ENCODE results near the gene RASAL2.

DNA sequence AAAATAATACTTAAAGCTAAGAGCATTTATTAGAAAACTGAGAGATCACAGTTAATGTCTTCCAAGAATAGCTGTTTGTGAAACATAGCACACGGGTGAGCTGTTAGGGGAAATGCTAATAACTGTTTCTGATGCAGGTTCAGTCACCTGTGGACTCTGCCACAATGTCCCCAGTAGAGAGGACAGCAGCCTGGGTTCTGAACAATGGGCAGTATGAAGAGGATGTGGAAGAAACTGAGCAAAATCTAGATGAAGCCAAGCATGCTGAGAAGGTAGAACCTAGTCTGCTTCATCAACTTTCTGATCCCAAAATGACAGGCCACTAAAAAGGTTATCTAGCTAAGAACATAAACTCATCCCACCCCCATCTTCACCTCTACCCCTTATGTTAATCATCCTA, 370.2 kb downstream of the RASAL2 start:
- TF ChIP-seq MECOM (CRISPR knock-in tag; IDR thresholded peaks at IDR 0.05) (no peak), TAF1 (IDR thresholded peaks at IDR 0.05; ENCODE audit: control insufficient read depth, extremely low read depth, insufficient read depth, low read length, severe bottlenecking) (no peak), DACH1 (IDR thresholded peaks at IDR 0.05; ENCODE audit: partially characterized antibody) (no peak), MAFK (IDR thresholded peaks at IDR 0.05; ENCODE audit: low read length) (no peak), SETDB1 (IDR thresholded peaks at IDR 0.05; ENCODE audit: low read length) (no peak), TRIM28 (IDR thresholded peaks at IDR 0.05) (no peak), RBM14 (IDR thresholded peaks at IDR 0.05; ENCODE audit: borderline replicate concordance, insufficient read depth, low read depth, low read length) (no peak), EGR1 (conservative IDR thresholded peaks at IDR 0.05) (no peak), TAF9B (IDR thresholded peaks at IDR 0.05; ENCODE audit: partially characterized antibody) (no peak), SPI1 (IDR thresholded peaks at IDR 0.05; ENCODE audit: borderline replicate concordance, low read depth, low read length) (no peak), KDM1A (IDR thresholded peaks at IDR 0.05) (no peak)
- TF ChIP-seq, protein P1, sequence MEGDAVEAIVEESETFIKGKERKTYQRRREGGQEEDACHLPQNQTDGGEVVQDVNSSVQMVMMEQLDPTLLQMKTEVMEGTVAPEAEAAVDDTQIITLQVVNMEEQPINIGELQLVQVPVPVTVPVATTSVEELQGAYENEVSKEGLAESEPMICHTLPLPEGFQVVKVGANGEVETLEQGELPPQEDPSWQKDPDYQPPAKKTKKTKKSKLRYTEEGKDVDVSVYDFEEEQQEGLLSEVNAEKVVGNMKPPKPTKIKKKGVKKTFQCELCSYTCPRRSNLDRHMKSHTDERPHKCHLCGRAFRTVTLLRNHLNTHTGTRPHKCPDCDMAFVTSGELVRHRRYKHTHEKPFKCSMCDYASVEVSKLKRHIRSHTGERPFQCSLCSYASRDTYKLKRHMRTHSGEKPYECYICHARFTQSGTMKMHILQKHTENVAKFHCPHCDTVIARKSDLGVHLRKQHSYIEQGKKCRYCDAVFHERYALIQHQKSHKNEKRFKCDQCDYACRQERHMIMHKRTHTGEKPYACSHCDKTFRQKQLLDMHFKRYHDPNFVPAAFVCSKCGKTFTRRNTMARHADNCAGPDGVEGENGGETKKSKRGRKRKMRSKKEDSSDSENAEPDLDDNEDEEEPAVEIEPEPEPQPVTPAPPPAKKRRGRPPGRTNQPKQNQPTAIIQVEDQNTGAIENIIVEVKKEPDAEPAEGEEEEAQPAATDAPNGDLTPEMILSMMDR (IDR thresholded peaks at IDR 0.05 in 2 of 3, conservative IDR thresholded peaks at IDR 0.05 in 1 of 3; ENCODE audit: insufficient read depth in 2 of 3, low read depth in 1 of 3, low read length in 3 of 3) = no peak
- TF ChIP-seq, protein P2, sequence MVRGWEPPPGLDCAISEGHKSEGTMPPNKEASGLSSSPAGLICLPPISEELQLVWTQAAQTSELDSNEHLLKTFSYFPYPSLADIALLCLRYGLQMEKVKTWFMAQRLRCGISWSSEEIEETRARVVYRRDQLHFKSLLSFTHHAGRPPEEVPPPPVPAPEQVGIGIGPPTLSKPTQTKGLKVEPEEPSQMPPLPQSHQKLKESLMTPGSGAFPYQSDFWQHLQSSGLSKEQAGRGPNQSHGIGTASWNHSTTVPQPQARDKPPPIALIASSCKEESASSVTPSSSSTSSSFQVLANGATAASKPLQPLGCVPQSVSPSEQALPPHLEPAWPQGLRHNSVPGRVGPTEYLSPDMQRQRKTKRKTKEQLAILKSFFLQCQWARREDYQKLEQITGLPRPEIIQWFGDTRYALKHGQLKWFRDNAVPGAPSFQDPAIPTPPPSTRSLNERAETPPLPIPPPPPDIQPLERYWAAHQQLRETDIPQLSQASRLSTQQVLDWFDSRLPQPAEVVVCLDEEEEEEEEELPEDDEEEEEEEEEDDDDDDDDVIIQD (CRISPR knock-in tag; IDR thresholded peaks at IDR 0.05) = no peak
- TF ChIP-seq, protein P3, sequence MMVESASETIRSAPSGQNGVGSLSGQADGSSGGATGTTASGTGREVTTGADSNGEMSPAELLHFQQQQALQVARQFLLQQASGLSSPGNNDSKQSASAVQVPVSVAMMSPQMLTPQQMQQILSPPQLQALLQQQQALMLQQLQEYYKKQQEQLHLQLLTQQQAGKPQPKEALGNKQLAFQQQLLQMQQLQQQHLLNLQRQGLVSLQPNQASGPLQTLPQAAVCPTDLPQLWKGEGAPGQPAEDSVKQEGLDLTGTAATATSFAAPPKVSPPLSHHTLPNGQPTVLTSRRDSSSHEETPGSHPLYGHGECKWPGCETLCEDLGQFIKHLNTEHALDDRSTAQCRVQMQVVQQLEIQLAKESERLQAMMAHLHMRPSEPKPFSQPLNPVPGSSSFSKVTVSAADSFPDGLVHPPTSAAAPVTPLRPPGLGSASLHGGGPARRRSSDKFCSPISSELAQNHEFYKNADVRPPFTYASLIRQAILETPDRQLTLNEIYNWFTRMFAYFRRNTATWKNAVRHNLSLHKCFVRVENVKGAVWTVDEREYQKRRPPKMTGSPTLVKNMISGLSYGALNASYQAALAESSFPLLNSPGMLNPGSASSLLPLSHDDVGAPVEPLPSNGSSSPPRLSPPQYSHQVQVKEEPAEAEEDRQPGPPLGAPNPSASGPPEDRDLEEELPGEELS (CRISPR knock-in tag; IDR thresholded peaks at IDR 0.05; ENCODE audit: borderline replicate concordance) = no peak

Measured in K562 (cell line).